ENCODE results near the gene SPX.

Gene SPX

DNA sequence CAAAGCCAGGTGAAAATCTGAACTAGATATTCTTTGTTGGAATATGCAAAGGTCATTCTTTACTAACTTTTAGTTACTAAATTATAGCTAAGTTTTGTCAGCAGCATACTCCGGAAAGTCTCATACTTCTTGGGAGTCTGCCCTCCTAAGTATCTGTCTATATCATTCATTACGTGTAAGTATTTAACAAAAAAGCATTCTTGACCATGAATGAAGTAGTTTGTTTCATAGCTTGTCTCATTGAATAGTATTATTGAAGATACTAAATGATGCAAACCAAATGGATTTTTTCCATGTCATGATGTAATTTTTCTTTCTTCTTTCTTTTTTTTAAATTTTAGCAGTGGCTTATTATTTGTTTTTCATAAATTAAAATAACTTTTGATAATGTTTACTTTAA lies 9.8 kb upstream of the SPX start:
- H3K36me3 ChIP-seq (ENCODE audit: insufficient read depth, low read length), result peaks cover 49% of the 10 kb centered on the region
- TF ChIP-seq EZH2phosphoT487 (IDR thresholded peaks at IDR 0.05; ENCODE audit: borderline replicate concordance), result no peak
- no peak for TF ChIP-seq CTCF (conservative IDR thresholded peaks at IDR 0.05; ENCODE audit: low read length)
- no peaks in the 10 kb centered on the region for H3K79me2 ChIP-seq (ENCODE audit: insufficient read depth, low read length)
- H3K9me2 ChIP-seq (replicated peaks; ENCODE audit: low read depth, low read length), result no peaks in the 10 kb centered on the region
- H3F3A ChIP-seq (ENCODE audit: low read depth), result no peaks in the 10 kb centered on the region
- H3K4me1 ChIP-seq (ENCODE audit: insufficient read depth, low read length, poor library complexity, severe bottlenecking), result no peaks in the 10 kb centered on the region
- no peak overlapping the region for H2AFZ ChIP-seq (ENCODE audit: low read length)
- H3K4me3 ChIP-seq (ENCODE audit: low read length, poor library complexity, severe bottlenecking), result no peak overlapping the region
- H3K9me3 ChIP-seq (ENCODE audit: insufficient read depth, low read depth, low read length), result no peaks in the 10 kb centered on the region
- no peak overlapping the region for H3K9ac ChIP-seq (ENCODE audit: low read depth, low read length, poor library complexity, severe bottlenecking)
- no peak overlapping the region for H3K4me2 ChIP-seq (ENCODE audit: low read depth, low read length, poor library complexity, severe bottlenecking)
- H4K20me1 ChIP-seq (ENCODE audit: insufficient read depth, low read length, poor library complexity, severe bottlenecking), result no peaks in the 10 kb centered on the region
- H3K27me3 ChIP-seq (ENCODE audit: insufficient read depth, low read length, poor library complexity, severe bottlenecking), result no peaks in the 10 kb centered on the region

- TF ChIP-seq CTCF (conservative IDR thresholded peaks at IDR 0.05; ENCODE audit: low read length) (no peak), EZH2phosphoT487 (IDR thresholded peaks at IDR 0.05; ENCODE audit: borderline replicate concordance) (no peak)
- Histone ChIP-seq H3K4me2 (ENCODE audit: low read depth, low read length, poor library complexity, severe bottlenecking) (no peak overlapping the region), H3F3A (ENCODE audit: low read depth) (no peaks in the 10 kb centered on the region), H3K9ac (ENCODE audit: low read depth, low read length, poor library complexity, severe bottlenecking) (no peak overlapping the region), H3K36me3 (ENCODE audit: insufficient read depth, low read length) (peaks cover 33% of the 10 kb centered on the region), H3K9me2 (replicated peaks; ENCODE audit: low read depth, low read length) (no peaks in the 10 kb centered on the region), H3K79me2 (ENCODE audit: insufficient read depth, low read length) (no peaks in the 10 kb centered on the region), H4K20me1 (ENCODE audit: insufficient read depth, low read length, poor library complexity, severe bottlenecking) (no peaks in the 10 kb centered on the region), H2AFZ (ENCODE audit: low read length) (no peak overlapping the region), H3K9me3 (ENCODE audit: insufficient read depth, low read depth, low read length) (no peaks in the 10 kb centered on the region), H3K4me1 (ENCODE audit: insufficient read depth, low read length, poor library complexity, severe bottlenecking) (no peaks in the 10 kb centered on the region), H3K27me3 (ENCODE audit: insufficient read depth, low read length, poor library complexity, severe bottlenecking) (no peaks in the 10 kb centered on the region), H3K4me3 (ENCODE audit: low read length, poor library complexity, severe bottlenecking) (no peak overlapping the region)
Measured at GRCh38 chr12:21518451-21518850, 7.6 kb upstream of the SPX start.

DNA sequence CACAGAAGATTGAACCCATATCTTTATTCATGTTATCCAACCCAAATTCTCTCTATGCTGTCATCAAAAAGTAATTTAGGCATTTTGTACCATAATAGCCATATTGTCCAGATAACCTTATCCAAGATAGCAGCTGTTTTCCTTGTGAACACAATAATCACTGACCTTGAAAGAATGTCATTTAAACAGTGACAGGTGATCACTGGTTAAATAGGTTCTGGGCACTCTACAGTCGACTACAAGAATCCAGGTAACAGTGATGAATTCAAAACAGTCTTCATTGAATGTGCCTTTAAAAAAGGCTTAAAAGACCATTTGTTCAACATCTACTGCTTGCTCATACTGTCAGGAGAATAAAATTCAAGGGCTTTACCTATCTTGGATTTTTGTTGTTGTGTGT lies 4.6 kb upstream of the SPX start:
- Histone ChIP-seq H3K79me2 (ENCODE audit: insufficient read depth, low read length) (no peaks in the 10 kb centered on the region), H3K27me3 (ENCODE audit: insufficient read depth, low read length, poor library complexity, severe bottlenecking) (no peaks in the 10 kb centered on the region), H3K4me3 (ENCODE audit: low read length, poor library complexity, severe bottlenecking) (no peak overlapping the region), H3F3A (ENCODE audit: low read depth) (no peaks in the 10 kb centered on the region), H3K9ac (ENCODE audit: low read depth, low read length, poor library complexity, severe bottlenecking) (no peak overlapping the region), H3K36me3 (ENCODE audit: insufficient read depth, low read length) (peaks cover 5% of the 10 kb centered on the region; the same call in 1 of the 2 replicates), H3K4me2 (ENCODE audit: low read depth, low read length, poor library complexity, severe bottlenecking) (no peak overlapping the region), H3K9me3 (ENCODE audit: insufficient read depth, low read depth, low read length) (no peaks in the 10 kb centered on the region), H3K4me1 (ENCODE audit: insufficient read depth, low read length, poor library complexity, severe bottlenecking) (no peaks in the 10 kb centered on the region), H2AFZ (ENCODE audit: low read length) (no peak overlapping the region), H3K9me2 (replicated peaks; ENCODE audit: low read depth, low read length) (no peaks in the 10 kb centered on the region), H4K20me1 (ENCODE audit: insufficient read depth, low read length, poor library complexity, severe bottlenecking) (no peaks in the 10 kb centered on the region)
- TF ChIP-seq EZH2phosphoT487 (IDR thresholded peaks at IDR 0.05; ENCODE audit: borderline replicate concordance) (no peak), CTCF (conservative IDR thresholded peaks at IDR 0.05; ENCODE audit: low read length) (no peak)
